Spleen (tissue), 7 donors: ENCODE data around the gene DIRAS1.

Source experiments
- CTCF ChIP-seq, 11 experiments: fragments of 200-600 bp in 7 of 11; fragments of 450-650 bp in 4 of 11; sonication (generic) in 4 of 11; IDR thresholded peaks in 8 of 11; conservative IDR thresholded peaks in 3 of 11; 1 replicate in 7 of 11; 2 replicates in 4 of 11; pipeline versions ENCODE4 v1.4.0 to v1.8.0; 2016 to 2021; ENCODE audit warnings: antibody characterized with exemption in 11 of 11, inconsistent platforms in 4 of 11, mild to moderate bottlenecking in 1 of 11
- POLR2AphosphoS5 ChIP-seq, 3 donors: sonication (generic); formaldehyde crosslinking; IDR thresholded peaks; one replicate each; pipeline ENCODE4 v1.5.1; 2017; ENCODE audit warnings: antibody characterized with exemption in 3 of 3
- donor health status: DM: no; HTN: no; CAD: no; lungs with moderate emphysema.
- donor health status: DM: no; HTN: no; CAD: no.
- donor health status: DM: no; HTN: no; CAD: no.

GRCh38 chr19:2714531-2715269 lies 6.5 kb downstream of the DIRAS1 start:
- no peak for TF ChIP-seq CTCF (IDR thresholded peaks at IDR 0.05 in 8 of 11, conservative IDR thresholded peaks at IDR 0.05 in 3 of 11)
- no peak for TF ChIP-seq POLR2AphosphoS5 (IDR thresholded peaks at IDR 0.05)
